Neuronal stem cell (in vitro differentiated cells): ENCODE data around the gene CSMD2.

ENCODE experiments used
- DNase-seq: peaks from one replicate; pipeline ENCODE4 v3.0.0-alpha.2; 2013; ENCODE audit warnings: low spot score
- H2AFZ ChIP-seq: one replicate; pipeline ENCODE4 v1.6.1; 2013; ENCODE audit warnings: mild to moderate bottlenecking, low read length, inconsistent platforms
- H2AK5ac ChIP-seq: 2 replicates; pipeline ENCODE4 v1.6.1; 2013; ENCODE audit warnings: low read depth, mild to moderate bottlenecking, inconsistent platforms, low read length, moderate library complexity, mixed read lengths
- H2BK120ac ChIP-seq: 2 replicates; pipeline ENCODE4 v1.6.1; 2013; ENCODE audit warnings: low read depth, mild to moderate bottlenecking, inconsistent platforms, low read length, moderate library complexity, mixed read lengths
- H2BK12ac ChIP-seq: one replicate; pipeline ENCODE4 v1.6.1; 2013; ENCODE audit warnings: low read length, inconsistent platforms
- H2BK15ac ChIP-seq: 2 replicates; pipeline ENCODE4 v1.6.1; 2013; ENCODE audit warnings: mild to moderate bottlenecking, low read length, inconsistent platforms, mixed read lengths
- H2BK5ac ChIP-seq: one replicate; pipeline ENCODE4 v1.6.1; 2013; ENCODE audit warnings: inconsistent platforms, mild to moderate bottlenecking, low read length, moderate library complexity
- H3K14ac ChIP-seq: one replicate; pipeline ENCODE4 v1.6.1; 2013; ENCODE audit warnings: low read length, inconsistent platforms
- H3K18ac ChIP-seq: 2 replicates; pipeline ENCODE4 v1.6.1; 2013; ENCODE audit warnings: low read length, inconsistent platforms
- H3K23ac ChIP-seq: 2 replicates; pipeline ENCODE4 v1.6.1; 2013; ENCODE audit warnings: low read depth, mild to moderate bottlenecking, mixed read lengths, low read length, inconsistent platforms; ENCODE audit not compliant: poor library complexity
- H3K27ac ChIP-seq: replicated peaks from 3 replicates; pipeline ENCODE4 v1.5.1; 2013; ENCODE audit warnings: low read length, inconsistent platforms
- H3K27me3 ChIP-seq, 3 experiments: 2 replicates each; pipeline ENCODE4 v1.6.1; 2013; ENCODE audit warnings: low read length in 3 of 3, mild to moderate bottlenecking in 2 of 3, inconsistent platforms in 1 of 3, low read depth in 1 of 3, mixed read lengths in 1 of 3, moderate library complexity in 1 of 3; ENCODE audit not compliant: control insufficient read depth in 3 of 3, insufficient read depth in 3 of 3
- H3K36me3 ChIP-seq, 2 donors: replicated peaks in 1 of 2; 2 replicates each; pipeline ENCODE4 v1.6.1; 2013; ENCODE audit warnings: low read length in 2 of 2; ENCODE audit not compliant: control insufficient read depth in 2 of 2, insufficient read depth in 2 of 2
- H3K4ac ChIP-seq: 2 replicates; pipeline ENCODE4 v1.6.1; 2013; ENCODE audit warnings: inconsistent platforms, mild to moderate bottlenecking, low read length, moderate library complexity
- H3K4me1 ChIP-seq, 2 donors: 1 replicate in 1 of 2; 2 replicates in 1 of 2; pipeline ENCODE4 v1.6.1; 2013; ENCODE audit warnings: low read length in 2 of 2, low read depth in 1 of 2; ENCODE audit not compliant: control insufficient read depth in 2 of 2, insufficient read depth in 1 of 2
- H3K4me2 ChIP-seq: one replicate; pipeline ENCODE4 v1.6.1; 2013; ENCODE audit warnings: mild to moderate bottlenecking, low read length, inconsistent platforms; ENCODE audit not compliant: insufficient read depth, poor library complexity, severe bottlenecking
- H3K4me3 ChIP-seq, 2 donors: 2 replicates each; pipeline ENCODE4 v1.5.1; 2013; ENCODE audit warnings: low read length in 2 of 2, mild to moderate bottlenecking in 2 of 2, inconsistent platforms in 1 of 2, moderate library complexity in 1 of 2
- H3K79me1 ChIP-seq: one replicate; pipeline ENCODE4 v1.6.1; 2013; ENCODE audit warnings: low read depth, mild to moderate bottlenecking, inconsistent platforms, low read length, moderate library complexity
- H3K9ac ChIP-seq: one replicate; pipeline ENCODE4 v1.6.1; 2013; ENCODE audit warnings: mild to moderate bottlenecking, low read depth, low read length, inconsistent platforms; ENCODE audit not compliant: poor library complexity
- H3K9me3 ChIP-seq, 2 donors: replicated peaks in 1 of 2; 2 replicates each; pipeline versions ENCODE3 to v1.6.1; 2013; ENCODE audit warnings: low read length in 2 of 2, mild to moderate bottlenecking in 2 of 2, inconsistent platforms in 1 of 2, low read depth in 1 of 2, mixed read lengths in 1 of 2, moderate library complexity in 1 of 2; ENCODE audit not compliant: control insufficient read depth in 2 of 2, insufficient read depth in 1 of 2
- H4K8ac ChIP-seq: one replicate; pipeline ENCODE4 v1.6.1; 2013; ENCODE audit warnings: low read depth, mild to moderate bottlenecking, inconsistent platforms, low read length, moderate library complexity
- H4K91ac ChIP-seq: one replicate; pipeline ENCODE4 v1.6.1; 2013; ENCODE audit warnings: low read length, low read depth, mild to moderate bottlenecking, inconsistent platforms; ENCODE audit not compliant: poor library complexity
- WGBS, 2 donors: extraction: QIAGEN DNeasy Blood & Tissue Kit; methylation state at CpG; one replicate each; pipeline ENCODE4 v1.1.7; 2013; ENCODE audit warnings: missing lambda C conversion rate in 2 of 2, mixed read lengths in 1 of 2; ENCODE audit not compliant: insufficient read length in 2 of 2, insufficient replicate concordance in 1 of 2; ENCODE audit errors: extremely low coverage in 2 of 2; 5-methylcytosine and 5-hydroxymethylcytosine counted together

The CSMD2 gene

GRCh38 chr1:33517596-33518250, 647.3 kb downstream of the CSMD2 start:
- H3K27me3 ChIP-seq: peaks cover 0 to 24% (median 0%) of the 10 kb centered on the region in 3 experiments
- H4K91ac ChIP-seq: no peak overlapping the region
- no peak overlapping the region for H3K4ac ChIP-seq
- H3K18ac ChIP-seq: no peak overlapping the region
- H3K27ac ChIP-seq: no peak overlapping the region
- no peak overlapping the region for H4K8ac ChIP-seq
- no peak overlapping the region for H3K9ac ChIP-seq
- H3K4me1 ChIP-seq: no peaks in the 10 kb centered on the region
- H3K4me2 ChIP-seq: no peak overlapping the region
- no peaks in the 10 kb centered on the region for H3K9me3 ChIP-seq
- no peak overlapping the region for H2AK5ac ChIP-seq
- WGBS, 2 donors: no CpG with 5 or more reads among the region's 12 CpGs
- no peak overlapping the region for H3K4me3 ChIP-seq
- no peak overlapping the region for H3K23ac ChIP-seq
- H2BK120ac ChIP-seq: no peak overlapping the region
- H2BK5ac ChIP-seq: no peak overlapping the region
- no peak for DNase-seq
- H2BK12ac ChIP-seq: no peak overlapping the region
- H2AFZ ChIP-seq: no peak overlapping the region
- H3K14ac ChIP-seq: no peak overlapping the region
- no peaks in the 10 kb centered on the region for H3K36me3 ChIP-seq
- H3K79me1 ChIP-seq: no peaks in the 10 kb centered on the region
- H2BK15ac ChIP-seq: no peak overlapping the region

- Histone ChIP-seq H3K79me1 (no peaks in the 10 kb centered on the region), H2AFZ (no peak overlapping the region), H3K36me3 (no peaks in the 10 kb centered on the region), H3K4me2 (no peak overlapping the region), H2BK120ac (no peak overlapping the region), H3K27me3 (peaks cover 0 to 24% (median 0%) of the 10 kb centered on the region in 3 experiments), H3K14ac (no peak overlapping the region), H3K4ac (no peak overlapping the region), H3K9me3 (no peaks in the 10 kb centered on the region), H4K8ac (no peak overlapping the region), H2BK12ac (no peak overlapping the region), H2BK5ac (no peak overlapping the region), H3K18ac (no peak overlapping the region), H2AK5ac (no peak overlapping the region), H3K27ac (no peak overlapping the region), H3K9ac (no peak overlapping the region), H2BK15ac (no peak overlapping the region), H4K91ac (no peak overlapping the region), H3K4me1 (no peaks in the 10 kb centered on the region), H3K23ac (no peak overlapping the region), H3K4me3 (no peak overlapping the region)
- no CpG with 5 or more reads among the region's 8 CpGs for WGBS, 2 donors
- DNase-seq: no peak
Measured at GRCh38 chr1:33516891-33517567, 648.0 kb downstream of the CSMD2 start.

- Histone ChIP-seq H3K9ac (no peak overlapping the region), H3K79me1 (no peaks in the 10 kb centered on the region), H3K4me3 (no peak overlapping the region), H3K14ac (no peak overlapping the region), H4K8ac (no peak overlapping the region), H3K27ac (no peak overlapping the region), H3K4me1 (no peaks in the 10 kb centered on the region), H2AK5ac (no peak overlapping the region), H3K9me3 (no peaks in the 10 kb centered on the region), H3K4ac (no peak overlapping the region), H4K91ac (no peak overlapping the region), H3K18ac (no peak overlapping the region), H3K23ac (no peak overlapping the region), H3K4me2 (no peak overlapping the region), H2AFZ (no peak overlapping the region), H2BK5ac (no peak overlapping the region), H2BK15ac (no peak overlapping the region), H3K27me3 (peaks cover 0 to 24% (median 0%) of the 10 kb centered on the region in 3 experiments), H3K36me3 (no peaks in the 10 kb centered on the region), H2BK120ac (no peak overlapping the region), H2BK12ac (no peak overlapping the region)
- WGBS, 2 donors: no CpG with 5 or more reads among the region's 9 CpGs
- no peak for DNase-seq
Measured at GRCh38 chr1:33516428-33516827, 648.6 kb downstream of the CSMD2 start.

- WGBS, 2 donors: no CpG with 5 or more reads among the region's 2 CpGs
- Histone ChIP-seq H3K36me3 (no peaks in the 10 kb centered on the region), H2BK12ac (no peak overlapping the region)
Measured at GRCh38 chr1:33515607-33516006, 649.4 kb downstream of the CSMD2 start.

More at GRCh38 chr1:33515607-33516006, 649.4 kb downstream of the CSMD2 start:
- Histone ChIP-seq H3K4me3 (no peak overlapping the region), H3K23ac (no peak overlapping the region), H2AK5ac (no peak overlapping the region), H3K14ac (no peak overlapping the region), H4K91ac (no peak overlapping the region), H4K8ac (no peak overlapping the region), H2BK5ac (no peak overlapping the region), H3K4me1 (no peaks in the 10 kb centered on the region), H2BK15ac (no peak overlapping the region), H3K9me3 (no peaks in the 10 kb centered on the region), H2BK120ac (no peak overlapping the region), H3K4ac (no peak overlapping the region), H3K9ac (no peak overlapping the region), H2AFZ (no peak overlapping the region), H3K18ac (no peak overlapping the region), H3K4me2 (no peak overlapping the region), H3K27me3 (peaks cover 0 to 24% (median 0%) of the 10 kb centered on the region in 3 experiments), H3K27ac (no peak overlapping the region), H3K79me1 (no peaks in the 10 kb centered on the region)
- no peak for DNase-seq
